IMR-90 (cell line): Measurements from ENCODE around the gene UBL7. TPM values are rescaled to one million over a fixed set of nuclear protein-coding genes. Genes with fewer than 3 reads are reported as not detected.

Experiments
- ATAC-seq: fragments of 200-7000 bp; cut with Tn5 transposase; 2 replicates; pipeline ENCODE4 v1.9.1; 2020; ENCODE audit warnings: low read depth, mild to moderate bottlenecking, moderate library complexity
- BruUV-seq: library from RNA; stranded (reverse); fragments of 400-500 nt; replicated peaks from 2 replicates; lab custom pipeline; 2021; lab: Mats Ljungman, UMichigan
- CTCF ChIA-PET: fragments of 300-600 bp; formaldehyde crosslinking; extraction: SDS; loops from one replicate; lab custom pipeline; 2021; ENCODE audit warnings: antibody characterized with exemption; lab: Yijun Ruan, JAX
- POLR2A ChIA-PET: fragments of 300-600 bp; sonication (Branson Sonifier 250); formaldehyde crosslinking; loops from one replicate; lab custom pipeline; 2022; ENCODE audit warnings: antibody characterized with exemption; ENCODE audit not compliant: unreplicated experiment; lab: Charles Lee
- DNase-seq: peaks from one replicate; pipeline ENCODE4 v3.0.0; 2013
- H2AFZ ChIP-seq: replicated peaks from 2 replicates; pipeline ENCODE3; 2013; ENCODE audit warnings: low read length, mild to moderate bottlenecking; ENCODE audit not compliant: poor library complexity
- H2AK5ac ChIP-seq: 2 replicates; pipeline ENCODE4 v1.6.1; 2013; ENCODE audit warnings: low read depth, low read length, inconsistent platforms
- H2AK9ac ChIP-seq: replicated peaks from 2 replicates; pipeline ENCODE3; 2013; ENCODE audit warnings: mild to moderate bottlenecking, low read depth, low read length, moderate library complexity; ENCODE audit not compliant: poor library complexity
- H2BK120ac ChIP-seq: 2 replicates; pipeline ENCODE4 v1.6.1; 2013; ENCODE audit warnings: low read depth, low read length, inconsistent platforms
- H2BK15ac ChIP-seq: 3 replicates; pipeline ENCODE4 v1.6.1; 2013; ENCODE audit warnings: low read depth, low read length, inconsistent platforms
- H2BK20ac ChIP-seq: 2 replicates; pipeline ENCODE4 v1.6.1; 2013; ENCODE audit warnings: low read depth, mild to moderate bottlenecking, inconsistent platforms, low read length, moderate library complexity
- H2BK5ac ChIP-seq: 2 replicates; pipeline ENCODE4 v1.6.1; 2013; ENCODE audit warnings: mild to moderate bottlenecking, low read depth, low read length, inconsistent platforms; ENCODE audit not compliant: poor library complexity, severe bottlenecking
- H3K14ac ChIP-seq: replicated peaks from 2 replicates; pipeline ENCODE4 v1.6.1; 2013; ENCODE audit warnings: low read depth, low read length, inconsistent platforms
- H3K18ac ChIP-seq: 2 replicates; pipeline ENCODE4 v1.6.1; 2013; ENCODE audit warnings: low read depth, low read length, control low read depth
- H3K23ac ChIP-seq: 2 replicates; pipeline ENCODE4 v1.6.1; 2013; ENCODE audit warnings: low read depth, low read length, inconsistent platforms
- H3K27ac ChIP-seq: 2 replicates; pipeline ENCODE4 v1.5.1; 2013; ENCODE audit warnings: mild to moderate bottlenecking, control low read depth, low read length; ENCODE audit not compliant: insufficient read depth
- H3K27me3 ChIP-seq: 2 replicates; pipeline ENCODE4 v1.6.1; 2013; ENCODE audit warnings: low read length; ENCODE audit not compliant: control insufficient read depth, insufficient read depth
- H3K36me3 ChIP-seq: 2 replicates; pipeline ENCODE4 v1.6.1; 2013; ENCODE audit warnings: low read length, mixed read lengths; ENCODE audit not compliant: control insufficient read depth, insufficient read depth
- H3K4ac ChIP-seq: 2 replicates; pipeline ENCODE4 v1.6.1; 2013; ENCODE audit warnings: low read depth, low read length, inconsistent platforms
- H3K4me1 ChIP-seq: 2 replicates; pipeline ENCODE4 v1.6.1; 2013; ENCODE audit warnings: low read length, mixed read lengths; ENCODE audit not compliant: control insufficient read depth, insufficient read depth
- H3K4me2 ChIP-seq: 2 replicates; pipeline ENCODE4 v1.6.1; 2013; ENCODE audit warnings: low read depth, mild to moderate bottlenecking, control low read depth, low read length, moderate library complexity
- H3K4me3 ChIP-seq: 2 replicates; pipeline ENCODE4 v1.5.1; 2013; ENCODE audit warnings: low read depth, mild to moderate bottlenecking, control low read depth, low read length, moderate library complexity; ENCODE audit not compliant: insufficient read depth
- H3K56ac ChIP-seq: 2 replicates; pipeline ENCODE4 v1.6.1; 2013; ENCODE audit warnings: low read length, inconsistent platforms; ENCODE audit not compliant: insufficient read depth; ENCODE audit errors: extremely low read depth
- H3K79me1 ChIP-seq, 2 experiments: 2 replicates each; pipeline ENCODE4 v1.6.1; 2013; ENCODE audit warnings: low read length in 2 of 2, inconsistent platforms in 1 of 2, low read depth in 1 of 2
- H3K9ac ChIP-seq: 2 replicates; pipeline ENCODE4 v1.6.1; 2013; ENCODE audit warnings: low read depth, low read length, control low read depth
- H3K9me1 ChIP-seq: 2 replicates; pipeline ENCODE4 v1.6.1; 2013; ENCODE audit warnings: low read length, inconsistent platforms; ENCODE audit not compliant: insufficient read depth
- H3K9me3 ChIP-seq: 2 replicates; pipeline ENCODE4 v1.6.1; 2013; ENCODE audit warnings: low read length; ENCODE audit not compliant: control insufficient read depth, insufficient read depth
- H4K20me1 ChIP-seq: 2 replicates; pipeline ENCODE4 v1.6.1; 2013; ENCODE audit warnings: low read length, inconsistent platforms; ENCODE audit not compliant: insufficient read depth
- H4K5ac ChIP-seq: 2 replicates; pipeline ENCODE4 v1.6.1; 2013; ENCODE audit warnings: mild to moderate bottlenecking, low read depth, low read length, control low read depth
- H4K8ac ChIP-seq, 2 experiments: 2 replicates each; pipeline ENCODE4 v1.6.1; 2013; ENCODE audit warnings: low read depth in 2 of 2, low read length in 2 of 2, control low read depth in 1 of 2, inconsistent platforms in 1 of 2
- H4K91ac ChIP-seq: 2 replicates; pipeline ENCODE4 v1.6.1; 2013; ENCODE audit warnings: low read depth, low read length, inconsistent platforms; ENCODE audit not compliant: insufficient read depth
- BHLHE40 ChIP-seq: fragments of 150-350 bp; IDR thresholded peaks from 2 replicates; pipeline ENCODE4 v1.6.1; 2016; ENCODE audit warnings: mild to moderate bottlenecking, low read depth, low read length
- FOS ChIP-seq: fragments of 150-350 bp; IDR thresholded peaks from 2 replicates; pipeline ENCODE4 v1.6.1; 2016; ENCODE audit warnings: low read depth, low read length
- MAFK ChIP-seq: IDR thresholded peaks from 2 replicates; pipeline ENCODE4 v1.6.1; 2012; ENCODE audit warnings: low read depth, low read length, improper control_type of control experiment
- MXI1 ChIP-seq: IDR thresholded peaks from 2 replicates; pipeline ENCODE4 v1.6.1; 2012; ENCODE audit warnings: low read depth, mild to moderate bottlenecking, low read length, moderate library complexity, borderline replicate concordance
- NFE2L2 ChIP-seq: fragments of 150-350 bp; IDR thresholded peaks from 2 replicates; pipeline ENCODE4 v1.6.1; 2016; ENCODE audit warnings: low read depth, mild to moderate bottlenecking, low read length
- POLR2A ChIP-seq: IDR thresholded peaks from 2 replicates; pipeline ENCODE4 v1.6.1; 2012; ENCODE audit warnings: mild to moderate bottlenecking, low read depth, low read length
- RCOR1 ChIP-seq: IDR thresholded peaks from 2 replicates; pipeline ENCODE4 v1.6.1; 2012; ENCODE audit warnings: mild to moderate bottlenecking, low read length, improper control_type of control experiment; ENCODE audit not compliant: insufficient replicate concordance
- RFX5 ChIP-seq: IDR thresholded peaks from 2 replicates; pipeline ENCODE4 v1.8.0; 2012; ENCODE audit warnings: low read depth, mild to moderate bottlenecking, low read length, moderate library complexity
- WGBS, 2 experiments: methylation state at CpG; one replicate each; pipeline versions ENCODE4 v1.1.5 to v1.1.7; 2013; ENCODE audit warnings: missing lambda C conversion rate in 2 of 2; ENCODE audit not compliant: insufficient read length in 1 of 2; ENCODE audit errors: extremely low coverage in 2 of 2; 5-methylcytosine and 5-hydroxymethylcytosine counted together
- dilution Hi-C: fragments of 300-500 bp; cut with HindIII; formaldehyde crosslinking; loops from one replicate; pipeline ENCODE4 v1.14.3; 2018; ENCODE audit warnings: low sequenced_read_pairs; ENCODE audit not compliant: unreplicated experiment
- in situ Hi-C: fragments of 300-500 bp; cut with MboI; formaldehyde crosslinking; loops from 3 replicates; pipeline ENCODE4 v1.14.3; 2019; ENCODE audit warnings: low sequenced_read_pairs, inconsistent platforms, mixed read lengths
- intact Hi-C: fragments of 100-400 bp; cut with micrococcal nuclease; formaldehyde crosslinking; loops from 2 replicates; pipeline ENCODE4 v1.10.0; 2022
- polyA plus RNA-seq, 3 experiments: library from polyadenylated mRNA; depleted of rRNA; stranded (reverse); fragments of >200 nt; gene quantifications; 2 replicates each; pipeline ENCODE4 v1.2.3, GENCODE V29; 2012; ENCODE audit warnings: low replicate concordance in 1 of 3
- total RNA-seq: library from RNA; depleted of rRNA; stranded (reverse); fragments of >200 nt; gene quantifications from 2 replicates; pipeline ENCODE4 v1.2.3, GENCODE V29; 2012
- TF ChIP-seq, protein P1 (sequence below): fragments of 150-350 bp; IDR thresholded peaks from 2 replicates; pipeline ENCODE4 v1.6.1; 2016; ENCODE audit warnings: low read depth, mild to moderate bottlenecking, low read length, moderate library complexity, borderline replicate concordance

UBL7 gene
- total and polyA plus RNA-seq, 2 of the 4 experiments (the other 2 are of a cell fraction): 68.1 to 78.4 TPM

DNA sequence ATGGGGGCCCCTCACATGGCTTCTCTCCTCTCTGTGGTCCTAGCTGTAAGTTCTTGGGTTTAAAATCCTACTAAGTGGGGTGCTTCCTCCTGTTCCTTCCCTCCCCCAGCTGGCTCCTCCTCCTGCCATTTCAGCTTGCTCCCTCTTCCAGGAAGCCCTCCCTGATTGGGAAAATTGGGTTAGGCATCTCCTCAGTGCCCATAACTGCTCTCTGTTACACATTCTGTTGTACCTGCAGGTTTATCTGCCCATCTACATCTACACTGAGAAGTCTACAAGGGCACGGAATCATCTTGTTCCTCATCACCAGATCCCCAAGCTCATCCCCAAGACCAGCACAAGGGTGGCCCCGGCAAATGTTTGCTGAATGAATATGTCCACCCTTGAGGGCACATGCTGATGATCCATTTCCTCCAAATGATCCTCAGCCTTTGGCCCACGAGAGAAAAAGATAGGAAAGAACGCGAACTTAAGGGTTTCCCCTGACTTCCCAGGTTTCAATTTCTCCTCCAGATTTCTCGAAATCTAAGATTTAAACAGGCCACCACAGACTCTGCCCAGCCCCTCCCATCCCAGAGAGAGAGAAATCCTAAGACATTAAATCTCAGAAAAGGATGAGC lies 31.1 kb downstream of the UBL7 start:
- Histone ChIP-seq H2BK5ac (peak overlapping the region; percentile 18), H4K5ac (no peak overlapping the region), H2AK9ac (peak overlapping the region; percentile 34), H3K36me3 (no peaks in the 10 kb centered on the region), H3K56ac (no peak overlapping the region), H4K20me1 (peaks cover 50% of the 10 kb centered on the region), H3K27ac (no peak overlapping the region), H3K18ac (no peak overlapping the region), H3K4me1 (peaks cover 20% of the 10 kb centered on the region), H2AFZ (no peak overlapping the region), H4K91ac (no peak overlapping the region), H3K79me1 (peaks cover 15 to 86% of the 10 kb centered on the region in 2 experiments; a peak in 3 of 4 replicates), H3K9me1 (peaks cover 38% of the 10 kb centered on the region), H3K4ac (no peak overlapping the region), H3K23ac (peak overlapping the region; percentile 17), H3K4me3 (no peak overlapping the region), H2AK5ac (peak overlapping the region; percentile 20; the same call in 1 of the 2 replicates), H3K27me3 (no peaks in the 10 kb centered on the region), H2BK15ac (no peak overlapping the region), H2BK20ac (no peak overlapping the region), H3K9ac (no peak overlapping the region), H4K8ac (no peak overlapping the region), H3K4me2 (no peak overlapping the region), H3K9me3 (no peaks in the 10 kb centered on the region), H2BK120ac (0 out of 2 replicates have a peak overlapping the region, but pooled peaks have one; percentile 13), H3K14ac (peak overlapping the region; percentile 25; the same call in 1 of the 2 replicates)
- TF ChIP-seq MAFK (no peak), NFE2L2 (no peak), MXI1 (no peak), POLR2A (no peak), BHLHE40 (no peak), FOS (no peak), RCOR1 (no peak), RFX5 (no peak)
- TF ChIP-seq, protein P1, sequence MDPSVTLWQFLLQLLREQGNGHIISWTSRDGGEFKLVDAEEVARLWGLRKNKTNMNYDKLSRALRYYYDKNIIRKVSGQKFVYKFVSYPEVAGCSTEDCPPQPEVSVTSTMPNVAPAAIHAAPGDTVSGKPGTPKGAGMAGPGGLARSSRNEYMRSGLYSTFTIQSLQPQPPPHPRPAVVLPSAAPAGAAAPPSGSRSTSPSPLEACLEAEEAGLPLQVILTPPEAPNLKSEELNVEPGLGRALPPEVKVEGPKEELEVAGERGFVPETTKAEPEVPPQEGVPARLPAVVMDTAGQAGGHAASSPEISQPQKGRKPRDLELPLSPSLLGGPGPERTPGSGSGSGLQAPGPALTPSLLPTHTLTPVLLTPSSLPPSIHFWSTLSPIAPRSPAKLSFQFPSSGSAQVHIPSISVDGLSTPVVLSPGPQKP: no peak
- ChIA-PET CTCF (interaction anchor here (0.5 to 1.0 kb wide), 2 partner anchors 48 to 83 kb away, joined by 6 read pairs; no protein-coding TSS in a partner anchor), POLR2A (no interaction called here)
- BruUV-seq: no TSS peak
- 93% methylated on average over 2 of the region's 6 CpGs; no CpG with 5 or more reads in 1 of the 2 experiments for WGBS, 2 experiments
- in situ Hi-C loops (no loop called here), dilution Hi-C loops (no loop called here), intact Hi-C loops (no loop called here)
- DNase-seq: no peak
- ATAC-seq: no peak
